NCI-H526 treated with DMSO at 0.1 percent for 48 hours (cell line): Measurements from ENCODE around the gene SLC24A4.

Experiments used
- DNase-seq: peaks from one replicate; lab custom pipeline; 2025; lab: John Stamatoyannopoulos, UW

SLC24A4 gene

DNA sequence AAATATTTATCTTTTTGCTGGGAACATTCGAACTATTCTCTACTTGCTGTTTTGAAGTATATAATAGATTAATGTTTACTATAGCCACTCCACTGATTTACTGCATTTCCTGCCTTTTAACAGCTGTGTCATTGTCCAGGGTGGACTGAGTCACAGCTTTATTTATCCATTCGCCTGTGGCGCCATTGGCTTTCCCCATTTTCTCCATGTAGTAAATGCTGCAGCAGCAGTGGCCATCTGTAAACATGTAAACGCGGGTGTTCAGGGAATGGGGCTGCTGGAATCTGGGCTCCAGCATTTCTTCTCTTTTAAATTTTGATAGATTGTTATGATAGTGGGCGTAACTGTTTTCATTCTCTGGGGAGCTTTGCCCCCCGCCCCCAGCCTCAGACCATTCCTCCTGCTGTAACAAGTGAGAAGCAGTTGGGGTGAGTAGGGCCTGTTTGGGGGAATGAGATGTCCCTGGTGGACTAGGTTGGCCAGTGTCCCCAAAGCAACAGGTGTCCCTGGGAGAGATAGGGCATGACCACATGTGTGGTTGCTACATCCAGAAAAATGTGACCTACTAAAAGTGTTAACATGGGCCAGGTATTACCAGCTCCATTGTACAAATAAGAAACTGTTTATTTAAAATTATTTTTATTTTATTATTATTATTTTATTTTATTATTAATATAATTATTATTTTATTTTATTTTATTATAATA lies 223.5 kb downstream of the SLC24A4 start:
- DNase-seq: no peak

- no peak for DNase-seq
Measured at GRCh38 chr14:92549105-92549858, 226.3 kb downstream of the SLC24A4 start.

- DNase-seq: no peak
Measured at GRCh38 chr14:92549859-92550230, 226.9 kb downstream of the SLC24A4 start.
